K562 (cell line): Measurements from ENCODE around the gene ZFP36. TPM values are rescaled to one million over a fixed set of nuclear protein-coding genes. Genes with fewer than 3 reads are reported as not detected.

Experiments
- ATAC-seq: fragments of 200-7000 bp; cut with Tn5 transposase; 3 replicates; pipeline ENCODE4 v1.9.1; 2020; ENCODE audit warnings: moderate library complexity
- BruUV-seq: library from RNA; stranded (reverse); fragments of 400-500 nt; replicated peaks from 2 replicates; lab custom pipeline; 2021; lab: Mats Ljungman, UMichigan
- CTCF ChIA-PET: fragments of 300-600 bp; formaldehyde crosslinking; extraction: SDS; loops from one replicate; lab custom pipeline; 2021; ENCODE audit warnings: low intra/inter-chr PET ratio; lab: Yijun Ruan, JAX
- POLR2A ChIA-PET: fragments of 300-600, 350-650 bp; sonication (Branson Sonifier 250); formaldehyde crosslinking; extraction: SDS; loops from one replicate; lab custom pipeline; 2021; ENCODE audit warnings: antibody characterized with exemption, inconsistent platforms; lab: Yijun Ruan, JAX
- DNase-seq, 4 experiments: peaks; one replicate each; pipeline versions ENCODE4 v3.0.0 to v3.0.0-alpha.2; 2011 to 2018; ENCODE audit warnings: low spot score in 3 of 4, mixed read lengths in 3 of 4; ENCODE audit errors: extremely low read depth in 1 of 4
- FAIRE-seq: peaks from 2 replicates; lab custom pipeline; 2011; peaks lifted over from hg19 to GRCh38; lab: Jason Lieb, UNC
- H2AFZ ChIP-seq: 2 replicates; pipeline ENCODE4 v1.6.0; 2011; ENCODE audit warnings: low read depth, low read length, control low read depth, inconsistent platforms
- H3K27ac ChIP-seq: fragments of 200-600 bp; 3 replicates; pipeline ENCODE4 v1.8.0; 2011; ENCODE audit warnings: low read depth, mild to moderate bottlenecking, control low read depth, inconsistent platforms, low read length, moderate library complexity, mixed read lengths; ENCODE audit errors: extremely low read depth
- H3K27me3 ChIP-seq, 2 experiments: fragments of 300-600 bp in 1 of 2; 2 replicates in 1 of 2; 3 replicates in 1 of 2; pipeline versions ENCODE4 v1.6.0 to v1.8.0; 2011; ENCODE audit warnings: inconsistent platforms in 2 of 2, low read length in 2 of 2, mild to moderate bottlenecking in 1 of 2, mixed read lengths in 1 of 2, moderate library complexity in 1 of 2; ENCODE audit not compliant: control insufficient read depth in 2 of 2, insufficient read depth in 2 of 2
- H3K36me3 ChIP-seq: fragments of 300-600 bp; 3 replicates; pipeline ENCODE4 v1.8.0; 2011; ENCODE audit warnings: mild to moderate bottlenecking, low read length, inconsistent platforms; ENCODE audit not compliant: control insufficient read depth, insufficient read depth
- H3K4me1 ChIP-seq, 2 experiments: fragments of 200-600 bp in 1 of 2; replicated peaks in 1 of 2; 2 replicates in 1 of 2; 3 replicates in 1 of 2; pipeline versions ENCODE4 v1.5.1 to v1.8.0; 2011; ENCODE audit warnings: inconsistent platforms in 2 of 2, low read length in 2 of 2, mild to moderate bottlenecking in 1 of 2, mixed read lengths in 1 of 2, moderate library complexity in 1 of 2; ENCODE audit not compliant: control insufficient read depth in 2 of 2, insufficient read depth in 2 of 2
- H3K4me2 ChIP-seq: 2 replicates; pipeline ENCODE4 v1.6.1; 2011; ENCODE audit warnings: low read length, control low read depth, inconsistent platforms, mixed read lengths; ENCODE audit not compliant: insufficient read depth
- H3K4me3 ChIP-seq: fragments of 200-600 bp; sonication (generic), shearing (Covaris generic); 2 replicates; pipeline ENCODE4 v1.5.1; 2016; ENCODE audit warnings: control low read depth, inconsistent platforms
- H3K79me2 ChIP-seq: fragments of 200-600 bp; 3 replicates; pipeline ENCODE4 v1.8.0; 2011; ENCODE audit warnings: low read length, inconsistent platforms; ENCODE audit not compliant: control insufficient read depth, insufficient read depth
- H3K9ac ChIP-seq, 2 experiments: 2 replicates each; pipeline versions ENCODE4 v1.6.0 to v1.6.1; 2011; ENCODE audit warnings: low read depth in 2 of 2, low read length in 2 of 2, control low read depth in 1 of 2, inconsistent platforms in 1 of 2, mild to moderate bottlenecking in 1 of 2, mixed read lengths in 1 of 2; ENCODE audit not compliant: insufficient read depth in 1 of 2
- H3K9me1 ChIP-seq: one replicate; pipeline ENCODE4 v1.6.0; 2011; ENCODE audit warnings: inconsistent platforms, mild to moderate bottlenecking, low read length, moderate library complexity; ENCODE audit not compliant: control insufficient read depth, insufficient read depth
- H3K9me3 ChIP-seq: replicated peaks from 2 replicates; pipeline ENCODE4 v1.5.1; 2011; ENCODE audit warnings: low read depth, low read length, inconsistent platforms; ENCODE audit not compliant: control insufficient read depth, insufficient read depth
- H4K20me1 ChIP-seq: replicated peaks from 2 replicates; pipeline ENCODE4 v1.6.1; 2011; ENCODE audit warnings: low read length, inconsistent platforms, mixed read lengths; ENCODE audit not compliant: control insufficient read depth, insufficient read depth
- POLR2A ChIP-seq: fragments of 450-650 bp; conservative IDR thresholded peaks from 2 replicates; pipeline ENCODE4 v1.6.1; 2016
- POLR2G ChIP-seq: fragments of 200-400 bp; formaldehyde crosslinking; IDR thresholded peaks from 2 replicates; pipeline ENCODE4 v1.6.1; 2017; ENCODE audit warnings: low read depth, mild to moderate bottlenecking, antibody characterized with exemption, low read length, moderate library complexity
- ZNF384 ChIP-seq: IDR thresholded peaks from 2 replicates; pipeline ENCODE4 v1.6.1; 2012; ENCODE audit warnings: low read depth, low read length, improper control_type of control experiment
- whole genome bisulfite sequencing: fragments of 100-300 bp; shearing (Covaris generic); methylation state at CpG from one replicate; pipeline ENCODE4 v1.1.6; 2016; ENCODE audit warnings: low coverage, mixed read lengths; ENCODE audit not compliant: insufficient coverage; ENCODE audit errors: missing lambda C conversion rate; 5-methylcytosine and 5-hydroxymethylcytosine counted together
- in situ Hi-C: fragments of 300-500 bp; cut with MboI; formaldehyde crosslinking; loops from 4 replicates; pipeline ENCODE4 v1.15.0; 2018; ENCODE audit warnings: inconsistent platforms, mixed read lengths
- intact Hi-C: fragments of 100-400 bp; cut with micrococcal nuclease; formaldehyde crosslinking; loops from 2 replicates; pipeline ENCODE4 v1.14.2; 2022
- polyA plus RNA-seq, 8 experiments: library from polyadenylated mRNA; depleted of rRNA in 4 of 8; stranded (reverse) in 5 of 8; unstranded in 3 of 8; fragments of >200 nt; fragmentation: Nextera tagmentation in 2 of 8; fragmentation: Illumina TruSeq in 1 of 8; extraction: Ambion mirVana in 2 of 8; extraction: Trizol in 1 of 8; gene quantifications; 2 replicates each; pipeline versions ENCODE4 v1.2.1 to v1.2.3, GENCODE V29; 2011 to 2014; ENCODE audit warnings: inconsistent platforms in 1 of 8, missing spikeins in 1 of 8
- total RNA-seq, 7 experiments: library from RNA; depleted of rRNA in 6 of 7; stranded (reverse); fragments of >200 nt in 6 of 7; fragmentation: Illumina TruSeq in 2 of 7; extraction: Trizol in 2 of 7; gene quantifications; 2 replicates each; pipeline versions ENCODE4 v1.2.1 to v1.2.3, GENCODE V29; 2011 to 2021; ENCODE audit warnings: low replicate concordance in 1 of 7
- TF ChIP-seq, protein P1 (sequence below): sonication (generic); formaldehyde crosslinking; IDR thresholded peaks from 2 replicates; pipeline ENCODE4 v1.9.0; 2022; ENCODE audit warnings: mild to moderate bottlenecking, missing genetic modification reagents
- TF ChIP-seq, protein P2 (sequence below): fragments of 250-450 bp; sonication (Bioruptor Pico); IDR thresholded peaks from 2 replicates; pipeline ENCODE4 v1.8.0; 2021; ENCODE audit warnings: moderate library complexity, mild to moderate bottlenecking, inconsistent platforms

Gene ZFP36
- total and polyA plus RNA-seq, 9 of the 15 experiments (the other 6 are each of a cell fraction or from before 2014, with no cell fraction given): 1.0 to 20.1 (median 3.5) TPM

DNA sequence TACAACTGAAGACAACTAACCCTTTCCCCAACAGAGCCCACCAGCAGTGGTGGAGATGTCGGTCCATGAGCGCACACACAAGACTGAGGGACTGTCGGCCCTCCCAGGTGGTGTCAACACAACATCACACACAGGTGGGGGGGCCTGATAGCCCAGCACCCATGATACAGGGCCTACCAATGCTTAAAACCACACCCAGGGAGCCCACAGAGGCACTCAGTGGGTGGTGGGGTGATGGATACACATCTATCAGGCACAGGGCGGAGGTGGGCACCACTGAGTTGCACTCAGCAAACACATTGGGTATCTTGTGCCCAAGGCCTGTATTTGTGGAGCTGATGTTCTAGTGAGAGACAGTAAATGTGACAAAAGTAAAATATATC is 7.0 kb upstream of the ZFP36 start:
- BruUV-seq: no TSS peak
- H3K27ac ChIP-seq: no peak overlapping the region
- ATAC-seq: no peak
- intact Hi-C loops (no loop called here), in situ Hi-C loops (no loop called here)
- H3K36me3 ChIP-seq: peaks cover 16% of the 10 kb centered on the region; the same call in 1 of the 3 replicates
- WGBS: 94% methylated on average over 4 of the region's 4 CpGs
- peaks cover 6% of the 10 kb centered on the region; the same call in 2 of the 3 replicates for H3K79me2 ChIP-seq
- ChIA-PET CTCF (interaction anchor here (4.4 kb wide), 1 partner anchor 12 kb away, joined by 74 read pairs; the partner anchor contains the start of gene PLEKHG2), POLR2A (no interaction called here)
- 0 out of 2 replicates have a peak, but pooled peaks have one; percentile 30 for TF ChIP-seq POLR2A
- TF ChIP-seq ZNF384: no peak
- TF ChIP-seq, protein P1, sequence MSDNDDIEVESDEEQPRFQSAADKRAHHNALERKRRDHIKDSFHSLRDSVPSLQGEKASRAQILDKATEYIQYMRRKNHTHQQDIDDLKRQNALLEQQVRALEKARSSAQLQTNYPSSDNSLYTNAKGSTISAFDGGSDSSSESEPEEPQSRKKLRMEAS (CRISPR knock-in tag): 0 out of 2 replicates have a peak, but pooled peaks have one; percentile 2
- 0 out of 2 replicates have a peak, but pooled peaks have one; percentile 8 for TF ChIP-seq POLR2G
- TF ChIP-seq, protein P2, sequence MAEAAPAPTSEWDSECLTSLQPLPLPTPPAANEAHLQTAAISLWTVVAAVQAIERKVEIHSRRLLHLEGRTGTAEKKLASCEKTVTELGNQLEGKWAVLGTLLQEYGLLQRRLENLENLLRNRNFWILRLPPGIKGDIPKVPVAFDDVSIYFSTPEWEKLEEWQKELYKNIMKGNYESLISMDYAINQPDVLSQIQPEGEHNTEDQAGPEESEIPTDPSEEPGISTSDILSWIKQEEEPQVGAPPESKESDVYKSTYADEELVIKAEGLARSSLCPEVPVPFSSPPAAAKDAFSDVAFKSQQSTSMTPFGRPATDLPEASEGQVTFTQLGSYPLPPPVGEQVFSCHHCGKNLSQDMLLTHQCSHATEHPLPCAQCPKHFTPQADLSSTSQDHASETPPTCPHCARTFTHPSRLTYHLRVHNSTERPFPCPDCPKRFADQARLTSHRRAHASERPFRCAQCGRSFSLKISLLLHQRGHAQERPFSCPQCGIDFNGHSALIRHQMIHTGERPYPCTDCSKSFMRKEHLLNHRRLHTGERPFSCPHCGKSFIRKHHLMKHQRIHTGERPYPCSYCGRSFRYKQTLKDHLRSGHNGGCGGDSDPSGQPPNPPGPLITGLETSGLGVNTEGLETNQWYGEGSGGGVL: no peak
- no peaks in the 10 kb centered on the region for H4K20me1 ChIP-seq
- no peak overlapping the region for H3K4me2 ChIP-seq
- H3K27me3 ChIP-seq: no peaks in the 10 kb centered on the region
- H3K9me3 ChIP-seq: no peaks in the 10 kb centered on the region
- no peak for FAIRE-seq
- peaks cover 48 to 62% of the 10 kb centered on the region in 2 experiments for H3K4me1 ChIP-seq
- no peak for DNase-seq
- H3K4me3 ChIP-seq: no peak overlapping the region
- no peak overlapping the region for H2AFZ ChIP-seq
- H3K9ac ChIP-seq: 0 out of 4 replicates have a peak overlapping the region, but pooled peaks of 1 of the 2 experiments have one; percentile 12
- peaks cover 3% of the 10 kb centered on the region for H3K9me1 ChIP-seq
